Keratinocyte (primary cell): Measurements from ENCODE around the gene TMEM134.

ENCODE experiments used
- CTCF ChIP-seq, 3 experiments: IDR thresholded peaks in 1 of 3; conservative IDR thresholded peaks in 1 of 3; optimal IDR thresholded peaks in 1 of 3; 2 replicates in 2 of 3; 3 replicates in 1 of 3; pipeline versions ENCODE3 to v1.5.1; 2011; ENCODE audit warnings: low read length in 3 of 3, mild to moderate bottlenecking in 3 of 3, moderate library complexity in 2 of 3, control low read depth in 1 of 3, inconsistent platforms in 1 of 3; ENCODE audit not compliant: insufficient read depth in 2 of 3; ENCODE audit errors: extremely low read depth in 1 of 3
- EZH2 ChIP-seq: IDR thresholded peaks from one replicate; pipeline ENCODE4 v1.6.1; 2012; ENCODE audit warnings: inconsistent platforms, mild to moderate bottlenecking, low read length, moderate library complexity

GRCh38 chr11:67458266-67458665, 10.8 kb downstream of the TMEM134 start:
- TF ChIP-seq CTCF (optimal IDR thresholded peaks at IDR 0.05 in 1 of 3, IDR thresholded peaks at IDR 0.05 in 1 of 3, conservative IDR thresholded peaks at IDR 0.05 in 1 of 3; ENCODE audit: extremely low read depth in 1 of 3, insufficient read depth in 2 of 3, low read length in 3 of 3), result no peak
- TF ChIP-seq EZH2, result no peak
